GOT3 (cell line): ENCODE results near the gene ATXN7L1.
"Not testable (repeated sequence)": the region's sequence is repeated elsewhere in the genome, so short reads cannot be mapped to it uniquely, and the experiment has no call there.

ENCODE experiments used
- DNase-seq: peaks from one replicate; lab custom pipeline; 2025; ENCODE audit warnings: mixed read lengths; lab: John Stamatoyannopoulos, UW

The ATXN7L1 gene

GRCh38 chr7:105890290-105890997 is 14.0 kb upstream of the ATXN7L1 start:
- DNase-seq: no peak

GRCh38 chr7:105887569-105888189 is 11.3 kb upstream of the ATXN7L1 start:
- DNase-seq: no peak

- no peak for DNase-seq
These were observed 10.4 kb upstream of the ATXN7L1 start for GRCh38 chr7:105886776-105887175.

GRCh38 chr7:105885387-105886111 is 9.2 kb upstream of the ATXN7L1 start:
- DNase-seq: no peak

GRCh38 chr7:105883179-105883578 is 6.8 kb upstream of the ATXN7L1 start:
- DNase-seq: not testable (repeated sequence)

- no peak for DNase-seq
These were observed 5.0 kb upstream of the ATXN7L1 start for GRCh38 chr7:105881439-105881838.

GRCh38 chr7:105880571-105881330 is 4.4 kb upstream of the ATXN7L1 start:
- DNase-seq: no peak

- DNase-seq: no peak
These were observed 3.4 kb upstream of the ATXN7L1 start for GRCh38 chr7:105879782-105880181.

GRCh38 chr7:105878746-105879605 is 2.6 kb upstream of the ATXN7L1 start:
- DNase-seq: no peak

GRCh38 chr7:105877736-105878135 is 1.3 kb upstream of the ATXN7L1 start:
- DNase-seq: no peak

GRCh38 chr7:105876964-105877601 is 684 bp upstream of the ATXN7L1 start:
- no peak for DNase-seq

GRCh38 chr7:105875505-105875904 is 894 bp downstream of the ATXN7L1 start:
- DNase-seq: no peak

GRCh38 chr7:105874055-105874454 is 2.3 kb downstream of the ATXN7L1 start:
- no peak for DNase-seq

- DNase-seq: no peak
These were observed 3.9 kb downstream of the ATXN7L1 start for GRCh38 chr7:105872491-105872890.

GRCh38 chr7:105871142-105871541 is 5.3 kb downstream of the ATXN7L1 start:
- DNase-seq: no peak

- DNase-seq: no peak
These were observed 10.1 kb downstream of the ATXN7L1 start for GRCh38 chr7:105866102-105866801.

GRCh38 chr7:105863876-105864275 is 12.5 kb downstream of the ATXN7L1 start:
- no peak for DNase-seq

- no peak for DNase-seq
These were observed 13.6 kb downstream of the ATXN7L1 start for GRCh38 chr7:105862770-105863169.

- no peak for DNase-seq
These were observed 14.1 kb downstream of the ATXN7L1 start for GRCh38 chr7:105862276-105862675.

- DNase-seq: no peak
These were observed 15.2 kb downstream of the ATXN7L1 start for GRCh38 chr7:105861224-105861623.
